ENCODE data around the gene ATM. TPM values are rescaled to one million over a fixed set of nuclear protein-coding genes. Genes with fewer than 3 reads are reported as not detected.
A peak's percentile ranks its signal among the peaks of the same experiment; 100 is the strongest.

Gene ATM, protein sequence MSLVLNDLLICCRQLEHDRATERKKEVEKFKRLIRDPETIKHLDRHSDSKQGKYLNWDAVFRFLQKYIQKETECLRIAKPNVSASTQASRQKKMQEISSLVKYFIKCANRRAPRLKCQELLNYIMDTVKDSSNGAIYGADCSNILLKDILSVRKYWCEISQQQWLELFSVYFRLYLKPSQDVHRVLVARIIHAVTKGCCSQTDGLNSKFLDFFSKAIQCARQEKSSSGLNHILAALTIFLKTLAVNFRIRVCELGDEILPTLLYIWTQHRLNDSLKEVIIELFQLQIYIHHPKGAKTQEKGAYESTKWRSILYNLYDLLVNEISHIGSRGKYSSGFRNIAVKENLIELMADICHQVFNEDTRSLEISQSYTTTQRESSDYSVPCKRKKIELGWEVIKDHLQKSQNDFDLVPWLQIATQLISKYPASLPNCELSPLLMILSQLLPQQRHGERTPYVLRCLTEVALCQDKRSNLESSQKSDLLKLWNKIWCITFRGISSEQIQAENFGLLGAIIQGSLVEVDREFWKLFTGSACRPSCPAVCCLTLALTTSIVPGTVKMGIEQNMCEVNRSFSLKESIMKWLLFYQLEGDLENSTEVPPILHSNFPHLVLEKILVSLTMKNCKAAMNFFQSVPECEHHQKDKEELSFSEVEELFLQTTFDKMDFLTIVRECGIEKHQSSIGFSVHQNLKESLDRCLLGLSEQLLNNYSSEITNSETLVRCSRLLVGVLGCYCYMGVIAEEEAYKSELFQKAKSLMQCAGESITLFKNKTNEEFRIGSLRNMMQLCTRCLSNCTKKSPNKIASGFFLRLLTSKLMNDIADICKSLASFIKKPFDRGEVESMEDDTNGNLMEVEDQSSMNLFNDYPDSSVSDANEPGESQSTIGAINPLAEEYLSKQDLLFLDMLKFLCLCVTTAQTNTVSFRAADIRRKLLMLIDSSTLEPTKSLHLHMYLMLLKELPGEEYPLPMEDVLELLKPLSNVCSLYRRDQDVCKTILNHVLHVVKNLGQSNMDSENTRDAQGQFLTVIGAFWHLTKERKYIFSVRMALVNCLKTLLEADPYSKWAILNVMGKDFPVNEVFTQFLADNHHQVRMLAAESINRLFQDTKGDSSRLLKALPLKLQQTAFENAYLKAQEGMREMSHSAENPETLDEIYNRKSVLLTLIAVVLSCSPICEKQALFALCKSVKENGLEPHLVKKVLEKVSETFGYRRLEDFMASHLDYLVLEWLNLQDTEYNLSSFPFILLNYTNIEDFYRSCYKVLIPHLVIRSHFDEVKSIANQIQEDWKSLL (N-terminal part only)
- total RNA-seq: 10 to 100 TPM; 32.9 to 80.9 TPM

GRCh38 chr11:108222574-108223347 is at the start of gene ATM, which contains the start of gene NPAT:
TSS of gene ATM (plus strand) at chr11:108223067. CDS start at chr11:108227625, 4,558 bp downstream.
TSS of gene NPAT (minus strand) at chr11:108222638. CDS start at chr11:108222536, 102 bp downstream.
- peak; percentile 99 for DNase-seq (ENCODE audit: low spot score)
- Histone ChIP-seq H3K4me1 (replicated peaks) (no peaks in the 10 kb centered on the region), H3K27me3 (replicated peaks; ENCODE audit: insufficient read depth) (no peaks in the 10 kb centered on the region), H3K36me3 (no peaks in the 10 kb centered on the region), H3K4me3 (peak within 1 kb of the TSS; percentile 69 to 76), H3K9me3 (no peaks in the 10 kb centered on the region), H3K27ac (peak within 1 kb of the TSS; percentile 89 to 97)
- peak; percentile 98 for TF ChIP-seq POLR2A (IDR thresholded peaks at IDR 0.05)
- peak; percentile 58 to 91 (median 77) for TF ChIP-seq CTCF (IDR thresholded peaks at IDR 0.05)
- TF ChIP-seq POLR2AphosphoS5 (IDR thresholded peaks at IDR 0.05): peak; percentile 96
- WGBS: under 1% methylated on average over 65 of the region's 70 CpGs
- intact Hi-C loops (cut with DNase I): loop anchor here (2.0 to 10.0 kb wide), 4 partner anchors 102 to 440 kb away; partner anchors contain the start of genes ACAT1, C11orf65 and POGLUT3

GRCh38 chr11:108177570-108177969 is 45.3 kb upstream of the ATM start:
- intact Hi-C loops (cut with DNase I): no loop called here
- Histone ChIP-seq H3K4me3 (no peak overlapping the region), H3K9me3 (no peaks in the 10 kb centered on the region), H3K27ac (no peak overlapping the region), H3K27me3 (replicated peaks; ENCODE audit: insufficient read depth) (no peaks in the 10 kb centered on the region), H3K36me3 (no peaks in the 10 kb centered on the region), H3K4me1 (replicated peaks) (no peaks in the 10 kb centered on the region)
- DNase-seq (ENCODE audit: low spot score): no peak
- TF ChIP-seq CTCF (IDR thresholded peaks at IDR 0.05) (no peak), POLR2A (IDR thresholded peaks at IDR 0.05) (no peak), POLR2AphosphoS5 (IDR thresholded peaks at IDR 0.05) (no peak)
- 97% methylated on average over 5 of the region's 5 CpGs for WGBS

DNA sequence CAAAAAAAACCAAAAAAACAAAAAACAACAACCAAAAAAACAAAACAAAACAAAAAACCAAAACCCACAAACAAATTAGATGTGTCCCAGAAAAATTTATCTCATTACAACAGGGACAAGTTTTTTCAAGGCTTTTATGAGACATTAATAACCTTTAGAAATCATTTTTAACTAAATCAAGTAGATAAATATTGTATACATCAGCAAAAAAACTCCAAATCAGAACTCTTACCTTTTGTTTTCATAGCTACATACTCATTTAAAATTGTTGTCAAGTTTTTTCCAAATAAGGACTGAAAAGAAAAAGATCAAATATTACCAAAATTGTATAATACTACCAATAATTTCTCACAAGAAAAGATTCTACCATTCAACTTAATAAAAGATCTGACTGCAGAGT is 29.1 kb upstream of the ATM start:
- Histone ChIP-seq H3K27ac (no peak overlapping the region), H3K27me3 (replicated peaks; ENCODE audit: insufficient read depth) (no peaks in the 10 kb centered on the region), H3K36me3 (no peaks in the 10 kb centered on the region), H3K9me3 (no peaks in the 10 kb centered on the region), H3K4me3 (no peak overlapping the region), H3K4me1 (replicated peaks) (no peaks in the 10 kb centered on the region)
- intact Hi-C loops (cut with DNase I): no loop called here
- DNase-seq (ENCODE audit: low spot score): no peak
- no peak for TF ChIP-seq CTCF (IDR thresholded peaks at IDR 0.05)
- no peak for TF ChIP-seq POLR2A (IDR thresholded peaks at IDR 0.05)

GRCh38 chr11:108196901-108197300 is 26.0 kb upstream of the ATM start:
- intact Hi-C loops (cut with DNase I): no loop called here
- H3K27me3 ChIP-seq (replicated peaks; ENCODE audit: insufficient read depth): no peaks in the 10 kb centered on the region
- H3K4me3 ChIP-seq: no peak overlapping the region
- no peak for DNase-seq (ENCODE audit: low spot score)
- H3K27ac ChIP-seq: no peak overlapping the region
- no peaks in the 10 kb centered on the region for H3K4me1 ChIP-seq (replicated peaks)
- H3K9me3 ChIP-seq: no peaks in the 10 kb centered on the region
- WGBS: 78% methylated on average over 3 of the region's 3 CpGs
- no peaks in the 10 kb centered on the region for H3K36me3 ChIP-seq
- TF ChIP-seq POLR2A (IDR thresholded peaks at IDR 0.05) (no peak), POLR2AphosphoS5 (IDR thresholded peaks at IDR 0.05) (no peak), CTCF (IDR thresholded peaks at IDR 0.05) (no peak)
